CD8-positive, alpha-beta memory T cell (primary cell): ENCODE results near the gene XRCC4. TPM values are rescaled to one million over a fixed set of nuclear protein-coding genes. Genes with fewer than 3 reads are reported as not detected.

Source experiments
- CTCF ChIA-PET: fragments of 350-600 bp; sonication (Branson Sonifier 250); formaldehyde crosslinking; loops from one replicate; lab custom pipeline; 2021; ENCODE audit warnings: antibody characterized with exemption; lab: Charles Lee
- POLR2A ChIA-PET: fragments of 350-600 bp; sonication (Branson Sonifier 250); formaldehyde crosslinking; loops from one replicate; lab custom pipeline; 2021; ENCODE audit warnings: antibody characterized with exemption; lab: Charles Lee
- DNase-seq, 5 donors: peaks; one replicate each; pipeline versions ENCODE4 v3.0.0 to v3.0.0-alpha.2; 2020 to 2022; ENCODE audit warnings: mixed read lengths in 1 of 5
- H3K27ac ChIP-seq: one replicate; pipeline ENCODE4 v1.7.0; 2013; ENCODE audit warnings: low read depth, mild to moderate bottlenecking, low read length, moderate library complexity
- H3K27me3 ChIP-seq: 2 replicates; pipeline ENCODE4 v1.7.0; 2013; ENCODE audit warnings: low read length, mild to moderate bottlenecking; ENCODE audit not compliant: insufficient read depth, poor library complexity, severe bottlenecking
- H3K36me3 ChIP-seq: 2 replicates; pipeline ENCODE4 v1.7.0; 2013; ENCODE audit warnings: mild to moderate bottlenecking, low read length, moderate library complexity; ENCODE audit not compliant: insufficient read depth
- H3K4me1 ChIP-seq: 2 replicates; pipeline ENCODE4 v1.7.0; 2013; ENCODE audit warnings: mild to moderate bottlenecking, low read length, moderate library complexity; ENCODE audit not compliant: insufficient read depth
- H3K4me3 ChIP-seq: 2 replicates; pipeline ENCODE4 v1.7.0; 2013; ENCODE audit warnings: mild to moderate bottlenecking, low read length
- H3K9me3 ChIP-seq: 2 replicates; pipeline ENCODE4 v1.7.0; 2013; ENCODE audit warnings: mild to moderate bottlenecking, low read length
- H3K27ac Mint-ChIP-seq, 8 donors: one replicate each; pipeline ENCODE4 v1.8.0; 2020 to 2021; ENCODE audit warnings: mixed read lengths in 8 of 8, mild to moderate bottlenecking in 6 of 8, inconsistent platforms in 3 of 8, moderate library complexity in 3 of 8
- H3K27me3 Mint-ChIP-seq, 2 donors: one replicate each; pipeline ENCODE4 v1.8.0; 2020 to 2021; ENCODE audit warnings: mixed read lengths in 2 of 2, mild to moderate bottlenecking in 1 of 2, moderate library complexity in 1 of 2
- H3K36me3 Mint-ChIP-seq, 3 donors: one replicate each; pipeline ENCODE4 v1.8.0; 2020 to 2021; ENCODE audit warnings: mixed read lengths in 3 of 3, inconsistent platforms in 1 of 3, mild to moderate bottlenecking in 1 of 3
- H3K4me1 Mint-ChIP-seq, 3 donors: one replicate each; pipeline ENCODE4 v1.8.0; 2020 to 2021; ENCODE audit warnings: mixed read lengths in 3 of 3, inconsistent platforms in 1 of 3, mild to moderate bottlenecking in 1 of 3
- H3K4me3 Mint-ChIP-seq, 7 donors: one replicate each; pipeline ENCODE4 v1.8.0; 2020 to 2021; ENCODE audit warnings: mixed read lengths in 7 of 7, mild to moderate bottlenecking in 6 of 7, moderate library complexity in 4 of 7, inconsistent platforms in 2 of 7
- H3K9me3 Mint-ChIP-seq, 5 donors: one replicate each; pipeline ENCODE4 v1.8.0; 2020 to 2022; ENCODE audit warnings: mixed read lengths in 5 of 5, mild to moderate bottlenecking in 3 of 5, moderate library complexity in 2 of 5, inconsistent platforms in 1 of 5
- polyA plus RNA-seq: library from polyadenylated mRNA; unstranded; fragments of 300-500 nt; fragmentation: Illumina TruSeq; gene quantifications from one replicate; pipeline ENCODE4 v1.2.3, GENCODE V29; 2021
- total RNA-seq, 2 experiments: library from RNA; stranded (reverse); gene quantifications; one replicate each; pipeline ENCODE4 v1.2.3, GENCODE V29; 2021

Gene XRCC4
- total and polyA plus RNA-seq, 3 experiments from 2014 or later = 6.9 to 10.0 (median 8.3) TPM

- Histone ChIP-seq H3K4me3 (no peak overlapping the region), H3K36me3 (no peaks in the 10 kb centered on the region), H3K9me3 (no peaks in the 10 kb centered on the region), H3K27ac (no peak overlapping the region), H3K4me1 (no peaks in the 10 kb centered on the region), H3K27me3 (no peaks in the 10 kb centered on the region)
- Mint-ChIP-seq H3K27ac (no peak overlapping the region), H3K4me3 (no peak overlapping the region), H3K9me3 (no peaks in the 10 kb centered on the region), H3K4me1 (no peaks in the 10 kb centered on the region), H3K36me3 (peaks cover 2 to 9% (median 3%) of the 10 kb centered on the region in 3 donors), H3K27me3 (no peaks in the 10 kb centered on the region)
- POLR2A ChIA-PET = no interaction called here
- CTCF ChIA-PET = no interaction called here
- DNase-seq = no peak
Observed at GRCh38 chr5:83227611-83228010, 150.3 kb downstream of the XRCC4 start.

GRCh38 chr5:83230511-83230910 is 153.2 kb downstream of the XRCC4 start:
- Histone ChIP-seq H3K9me3 (no peaks in the 10 kb centered on the region), H3K27ac (no peak overlapping the region), H3K36me3 (no peaks in the 10 kb centered on the region), H3K4me3 (no peak overlapping the region), H3K27me3 (no peaks in the 10 kb centered on the region), H3K4me1 (no peaks in the 10 kb centered on the region)
- no peaks in the 10 kb centered on the region for H3K9me3 Mint-ChIP-seq
- no peak overlapping the region for H3K27ac Mint-ChIP-seq
- H3K4me3 Mint-ChIP-seq = no peak overlapping the region
- H3K4me1 Mint-ChIP-seq = no peaks in the 10 kb centered on the region
- no peak for DNase-seq
- POLR2A ChIA-PET = no interaction called here
- CTCF ChIA-PET = no interaction called here
- H3K27me3 Mint-ChIP-seq = no peaks in the 10 kb centered on the region
- peaks cover 0 to 4% (median 2%) of the 10 kb centered on the region in 3 donors for H3K36me3 Mint-ChIP-seq

- H3K36me3 ChIP-seq = no peaks in the 10 kb centered on the region
- H3K27me3 ChIP-seq = no peaks in the 10 kb centered on the region
Observed at GRCh38 chr5:83244516-83244915, 167.2 kb downstream of the XRCC4 start.

GRCh38 chr5:83245037-83245436 is 167.7 kb downstream of the XRCC4 start:
- ChIA-PET POLR2A (no interaction called here), CTCF (no interaction called here)
- Mint-ChIP-seq H3K4me3 (no peak overlapping the region), H3K27me3 (no peaks in the 10 kb centered on the region), H3K36me3 (peaks cover 0 to 15% (median 5%) of the 10 kb centered on the region in 3 donors), H3K27ac (no peak overlapping the region), H3K9me3 (no peaks in the 10 kb centered on the region), H3K4me1 (no peaks in the 10 kb centered on the region)
- Histone ChIP-seq H3K4me1 (no peaks in the 10 kb centered on the region), H3K36me3 (no peaks in the 10 kb centered on the region), H3K27me3 (no peaks in the 10 kb centered on the region), H3K4me3 (no peak overlapping the region), H3K27ac (no peak overlapping the region), H3K9me3 (no peaks in the 10 kb centered on the region)
- no peak for DNase-seq

More at GRCh38 chr5:83244516-83244915, 167.2 kb downstream of the XRCC4 start:
- H3K4me1 Mint-ChIP-seq = no peaks in the 10 kb centered on the region
- Histone ChIP-seq H3K9me3 (no peaks in the 10 kb centered on the region), H3K4me1 (no peaks in the 10 kb centered on the region), H3K4me3 (no peak overlapping the region), H3K27ac (no peak overlapping the region)
- no peak for DNase-seq
- H3K9me3 Mint-ChIP-seq = no peaks in the 10 kb centered on the region
- H3K27ac Mint-ChIP-seq = peak overlapping the region in 1 of 8 donors; percentile 32
- no peaks in the 10 kb centered on the region for H3K27me3 Mint-ChIP-seq
- H3K4me3 Mint-ChIP-seq = no peak overlapping the region
- CTCF ChIA-PET = no interaction called here
- POLR2A ChIA-PET = no interaction called here
- H3K36me3 Mint-ChIP-seq = peaks cover 0 to 17% (median 5%) of the 10 kb centered on the region in 3 donors

GRCh38 chr5:83246071-83246470 is 168.7 kb downstream of the XRCC4 start:
- H3K9me3 Mint-ChIP-seq = no peaks in the 10 kb centered on the region
- H3K4me1 Mint-ChIP-seq = no peaks in the 10 kb centered on the region
- no peak overlapping the region for H3K4me3 Mint-ChIP-seq
- H3K27ac ChIP-seq = no peak overlapping the region
- H3K4me1 ChIP-seq = no peaks in the 10 kb centered on the region
- H3K36me3 ChIP-seq = no peaks in the 10 kb centered on the region
- H3K9me3 ChIP-seq = no peaks in the 10 kb centered on the region
- DNase-seq = no peak
- POLR2A ChIA-PET = no interaction called here
- no peak overlapping the region for H3K27ac Mint-ChIP-seq
- H3K27me3 Mint-ChIP-seq = no peaks in the 10 kb centered on the region
- no peaks in the 10 kb centered on the region for H3K27me3 ChIP-seq
- CTCF ChIA-PET = no interaction called here
- H3K36me3 Mint-ChIP-seq = peaks cover 0 to 9% (median 3%) of the 10 kb centered on the region in 3 donors
- H3K4me3 ChIP-seq = no peak overlapping the region

- H3K27ac Mint-ChIP-seq = no peak overlapping the region
- CTCF ChIA-PET = no interaction called here
- no peak overlapping the region for H3K4me3 ChIP-seq
- H3K4me1 Mint-ChIP-seq = no peaks in the 10 kb centered on the region
- no peaks in the 10 kb centered on the region for H3K36me3 ChIP-seq
- no peaks in the 10 kb centered on the region for H3K9me3 Mint-ChIP-seq
- H3K4me3 Mint-ChIP-seq = no peak overlapping the region
- no peaks in the 10 kb centered on the region for H3K9me3 ChIP-seq
- POLR2A ChIA-PET = no interaction called here
- H3K27me3 ChIP-seq = no peaks in the 10 kb centered on the region
- H3K27me3 Mint-ChIP-seq = no peaks in the 10 kb centered on the region
- peaks cover 0 to 6% (median under 1%) of the 10 kb centered on the region in 3 donors for H3K36me3 Mint-ChIP-seq
- no peak for DNase-seq
- H3K27ac ChIP-seq = no peak overlapping the region
- no peaks in the 10 kb centered on the region for H3K4me1 ChIP-seq
Observed at GRCh38 chr5:83249156-83249555, 171.8 kb downstream of the XRCC4 start.

- POLR2A ChIA-PET = no interaction called here
- no peaks in the 10 kb centered on the region for H3K27me3 Mint-ChIP-seq
- no peaks in the 10 kb centered on the region for H3K9me3 Mint-ChIP-seq
- Histone ChIP-seq H3K27ac (no peak overlapping the region), H3K9me3 (no peaks in the 10 kb centered on the region), H3K27me3 (no peaks in the 10 kb centered on the region), H3K36me3 (no peaks in the 10 kb centered on the region), H3K4me1 (no peaks in the 10 kb centered on the region), H3K4me3 (no peak overlapping the region)
- no peak overlapping the region for H3K27ac Mint-ChIP-seq
- CTCF ChIA-PET = no interaction called here
- H3K4me3 Mint-ChIP-seq = no peak overlapping the region
- H3K36me3 Mint-ChIP-seq = peaks cover 0 to 8% (median 2%) of the 10 kb centered on the region in 3 donors
- DNase-seq = no peak
- no peaks in the 10 kb centered on the region for H3K4me1 Mint-ChIP-seq
Observed at GRCh38 chr5:83251849-83252248, 174.5 kb downstream of the XRCC4 start.

- Histone ChIP-seq H3K36me3 (no peaks in the 10 kb centered on the region), H3K27me3 (no peaks in the 10 kb centered on the region), H3K4me1 (no peaks in the 10 kb centered on the region), H3K9me3 (no peaks in the 10 kb centered on the region), H3K4me3 (no peak overlapping the region), H3K27ac (no peak overlapping the region)
- Mint-ChIP-seq H3K27me3 (no peaks in the 10 kb centered on the region), H3K4me3 (no peak overlapping the region), H3K4me1 (no peaks in the 10 kb centered on the region), H3K9me3 (peaks cover 0 to 2% (median 0%) of the 10 kb centered on the region in 5 donors), H3K36me3 (peaks cover 0 to 7% (median 3%) of the 10 kb centered on the region in 3 donors), H3K27ac (no peak overlapping the region)
- ChIA-PET CTCF (no interaction called here), POLR2A (no interaction called here)
- DNase-seq = no peak
Observed at GRCh38 chr5:83253720-83254119, 176.4 kb downstream of the XRCC4 start.

- Mint-ChIP-seq H3K36me3 (peaks cover 0 to 7% (median 3%) of the 10 kb centered on the region in 3 donors), H3K27ac (no peak overlapping the region), H3K4me1 (no peaks in the 10 kb centered on the region), H3K27me3 (no peaks in the 10 kb centered on the region), H3K4me3 (no peak overlapping the region), H3K9me3 (peaks cover 0 to 2% (median 0%) of the 10 kb centered on the region in 5 donors)
- DNase-seq = no peak
- CTCF ChIA-PET = no interaction called here
- POLR2A ChIA-PET = no interaction called here
- no peaks in the 10 kb centered on the region for H3K27me3 ChIP-seq
- H3K4me3 ChIP-seq = no peak overlapping the region
- no peaks in the 10 kb centered on the region for H3K9me3 ChIP-seq
- H3K27ac ChIP-seq = no peak overlapping the region
- no peaks in the 10 kb centered on the region for H3K4me1 ChIP-seq
- H3K36me3 ChIP-seq = no peaks in the 10 kb centered on the region
Observed at GRCh38 chr5:83255268-83255667, 177.9 kb downstream of the XRCC4 start.
